Suprapubic skin (tissue), 4 donors: ENCODE data around the gene NLRP11.

Source experiments
- CTCF ChIP-seq, 2 donors: fragments of 200-600 bp in 1 of 2; fragments of 450-650 bp in 1 of 2; sonication (generic) in 1 of 2; IDR thresholded peaks; one replicate each; pipeline ENCODE4 v1.5.1; 2016 to 2019; ENCODE audit warnings: antibody characterized with exemption in 2 of 2, mild to moderate bottlenecking in 1 of 2, moderate library complexity in 1 of 2
- EP300 ChIP-seq: sonication (generic); formaldehyde crosslinking; IDR thresholded peaks from one replicate; pipeline ENCODE4 v1.6.1; 2017; ENCODE audit warnings: antibody characterized with exemption
- POLR2A ChIP-seq, 2 donors: fragments of 450-650 bp; IDR thresholded peaks; one replicate each; pipeline ENCODE4 v1.6.1; 2017; ENCODE audit warnings: antibody characterized with exemption in 2 of 2, mild to moderate bottlenecking in 2 of 2, moderate library complexity in 2 of 2
- POLR2AphosphoS5 ChIP-seq, 3 donors: sonication (generic); formaldehyde crosslinking; IDR thresholded peaks; one replicate each; pipeline ENCODE4 v1.6.1; 2017; ENCODE audit warnings: antibody characterized with exemption in 3 of 3

GRCh38 chr19:55820037-55820436 is 11.8 kb downstream of the NLRP11 start:
- TF ChIP-seq CTCF (IDR thresholded peaks at IDR 0.05), result no peak
- no peak for TF ChIP-seq EP300
- no peak for TF ChIP-seq POLR2AphosphoS5 (IDR thresholded peaks at IDR 0.05)
- TF ChIP-seq POLR2A (IDR thresholded peaks at IDR 0.05), result no peak
